H1 (cell line): ENCODE data around the gene BCAS3. TPM values are rescaled to one million over a fixed set of nuclear protein-coding genes. Genes with fewer than 3 reads are reported as not detected.

Source experiments
- CEBPB ChIP-seq: IDR thresholded peaks from 2 replicates; pipeline ENCODE4 v1.6.1; 2012; ENCODE audit warnings: low read depth, low read length
- CHD2 ChIP-seq: IDR thresholded peaks from 2 replicates; pipeline ENCODE4 v1.6.1; 2012; ENCODE audit warnings: low read length, improper control_type of control experiment
- CHD7 ChIP-seq: fragments of 300-600 bp; sonication (generic); IDR thresholded peaks from 2 replicates; pipeline ENCODE4 v1.7.1; 2012; ENCODE audit warnings: low read length, moderate library complexity, mild to moderate bottlenecking, inconsistent platforms; ENCODE audit not compliant: insufficient replicate concordance
- E2F6 ChIP-seq: IDR thresholded peaks from 2 replicates; pipeline ENCODE4 v1.6.1; 2012; ENCODE audit warnings: inconsistent platforms
- GTF2F1 ChIP-seq: IDR thresholded peaks from 2 replicates; pipeline ENCODE4 v1.6.1; 2012; ENCODE audit warnings: low read depth, low read length, improper control_type of control experiment, borderline replicate concordance
- HDAC2 ChIP-seq, 2 experiments: fragments of 300-600 bp in 1 of 2; sonication (generic) in 1 of 2; IDR thresholded peaks; 2 replicates each; pipeline ENCODE4 v1.6.1; 2011 to 2012; ENCODE audit warnings: low read depth in 2 of 2, low read length in 2 of 2, mild to moderate bottlenecking in 2 of 2, moderate library complexity in 2 of 2, borderline replicate concordance in 1 of 2, inconsistent platforms in 1 of 2
- NRF1 ChIP-seq: IDR thresholded peaks from 2 replicates; pipeline ENCODE4 v1.6.1; 2011; ENCODE audit warnings: mild to moderate bottlenecking, low read depth, low read length, improper control_type of control experiment
- RXRA ChIP-seq: IDR thresholded peaks from 2 replicates; pipeline ENCODE4 v1.6.1; 2011; ENCODE audit warnings: low read depth, mild to moderate bottlenecking, low read length, moderate library complexity; ENCODE audit not compliant: insufficient read depth
- SP1 ChIP-seq: IDR thresholded peaks from 2 replicates; pipeline ENCODE4 v1.6.1; 2011; ENCODE audit warnings: low read depth, low read length
- SP4 ChIP-seq: IDR thresholded peaks from 2 replicates; pipeline ENCODE4 v1.6.1; 2012; ENCODE audit warnings: low read length, inconsistent platforms
- polyA plus RNA-seq, 7 experiments: library from polyadenylated mRNA; depleted of rRNA in 3 of 7; stranded (reverse) in 5 of 7; unstranded in 2 of 7; fragments of >200 nt in 5 of 7; fragments of 200-250 nt in 2 of 7; gene quantifications; 1 replicate in 5 of 7; 2 replicates in 1 of 7; 4 replicates in 1 of 7; pipeline versions ENCODE4 v1.2.1 to v1.2.3, GENCODE V29; 2011 to 2013; ENCODE audit warnings: missing spikeins in 2 of 7, mixed read lengths in 2 of 7
- total RNA-seq: library from RNA; stranded (reverse); fragmentation: NEBNext Ultra II Directional; extraction: Animal tissue kit (Norgen Biotek cat#: 25700); gene quantifications from 2 replicates; pipeline ENCODE4 v1.2.1, GENCODE V29; 2021

Gene BCAS3
- total and polyA plus RNA-seq, 2 of the 8 experiments (the other 6 are each of a cell fraction or from before 2014, with no cell fraction given) = 9.9 to 13.3 TPM

GRCh38 chr17:61340431-61341209, 663.0 kb downstream of the BCAS3 start (continued):
- no peak for TF ChIP-seq CHD7
- TF ChIP-seq GTF2F1 = no peak
- no peak for TF ChIP-seq SP1
- no peak for TF ChIP-seq CEBPB
- no peak for TF ChIP-seq CHD2
- no peak for TF ChIP-seq NRF1
- no peak for TF ChIP-seq SP4
- no peak for TF ChIP-seq RXRA
- no peak for TF ChIP-seq HDAC2 (IDR thresholded peaks at IDR 0.05; ENCODE audit: borderline replicate concordance in 1 of 2, low read depth in 2 of 2, low read length in 2 of 2)
- no peak for TF ChIP-seq E2F6
